HG02970 (cell line): ENCODE data around the gene SLC22A15.

Experiments used
- ATAC-seq: cut with Tn5 transposase; IDR thresholded peaks from one replicate; pipeline ENCODE4 v1.9.1; 2021; ENCODE audit warnings: mild to moderate bottlenecking, moderate library complexity, moderate number of reproducible peaks; ENCODE audit not compliant: unreplicated experiment, low FRiP score

Gene SLC22A15

DNA sequence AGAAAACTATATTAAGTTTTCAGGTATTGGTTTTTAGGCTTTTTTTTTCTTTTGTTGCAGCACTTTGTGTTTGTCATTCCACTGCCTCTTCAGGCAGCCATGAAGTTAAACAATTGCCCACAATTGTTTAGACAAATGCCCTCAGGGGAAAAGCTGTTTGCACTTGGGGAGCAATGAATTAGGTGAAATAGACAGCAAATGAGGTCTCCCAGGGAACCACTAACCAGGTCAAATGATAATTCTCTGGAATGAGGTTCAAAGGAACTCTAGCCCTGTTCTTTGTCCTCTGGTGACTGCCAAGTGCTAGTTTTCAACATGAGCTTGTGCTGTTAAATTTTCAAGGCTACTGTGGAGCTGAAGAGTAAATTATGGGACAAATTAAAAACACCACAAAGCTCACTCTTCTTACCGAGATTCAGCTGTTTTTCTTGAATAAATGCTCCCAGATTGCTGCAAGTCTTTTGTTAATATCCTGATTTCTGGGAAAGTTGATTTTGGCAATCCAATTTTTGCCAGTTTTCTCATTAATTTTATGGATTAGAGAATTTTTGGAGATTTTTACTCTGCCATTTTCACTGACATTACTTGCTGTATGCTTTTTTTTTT is 119.8 kb downstream of the SLC22A15 start:
- no peak for ATAC-seq

GRCh38 chr1:116097626-116098025 is 121.3 kb downstream of the SLC22A15 start:
- no peak for ATAC-seq

DNA sequence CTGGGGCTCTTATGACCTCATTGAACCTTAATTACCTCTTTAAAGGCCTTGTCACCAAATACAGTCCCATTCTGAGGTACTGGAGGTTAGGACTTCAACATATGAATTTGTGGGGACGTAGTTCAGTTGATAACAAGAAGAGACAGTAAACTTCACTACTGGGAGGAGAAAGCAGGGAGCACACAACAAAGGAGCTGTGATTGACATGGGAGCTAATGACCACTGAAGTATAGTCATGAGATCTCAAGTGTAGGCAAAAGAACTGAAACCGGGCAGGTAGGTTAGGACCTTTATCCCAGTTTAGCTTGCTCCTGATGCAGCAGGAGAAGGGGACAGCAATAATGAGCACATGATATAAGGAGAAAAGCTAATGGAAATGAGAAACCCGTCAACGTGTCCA is 123.1 kb downstream of the SLC22A15 start:
- ATAC-seq = no peak

- no peak for ATAC-seq
Observed at GRCh38 chr1:116099919-116100318, 123.6 kb downstream of the SLC22A15 start.

GRCh38 chr1:116104667-116105066 is 128.4 kb downstream of the SLC22A15 start:
- no peak for ATAC-seq

GRCh38 chr1:116105996-116106395 is 129.7 kb downstream of the SLC22A15 start:
- ATAC-seq = no peak

- no peak for ATAC-seq
Observed at GRCh38 chr1:116106646-116107045, 130.3 kb downstream of the SLC22A15 start.

GRCh38 chr1:116107371-116107770 is 131.1 kb downstream of the SLC22A15 start:
- ATAC-seq = no peak

- no peak for ATAC-seq
Observed at GRCh38 chr1:116110567-116111523, 134.5 kb downstream of the SLC22A15 start, which contains the start of gene MAB21L3. TSS of gene MAB21L3 (plus strand) at chr1:116111399. CDS start at chr1:116112616, 1,217 bp downstream.

DNA sequence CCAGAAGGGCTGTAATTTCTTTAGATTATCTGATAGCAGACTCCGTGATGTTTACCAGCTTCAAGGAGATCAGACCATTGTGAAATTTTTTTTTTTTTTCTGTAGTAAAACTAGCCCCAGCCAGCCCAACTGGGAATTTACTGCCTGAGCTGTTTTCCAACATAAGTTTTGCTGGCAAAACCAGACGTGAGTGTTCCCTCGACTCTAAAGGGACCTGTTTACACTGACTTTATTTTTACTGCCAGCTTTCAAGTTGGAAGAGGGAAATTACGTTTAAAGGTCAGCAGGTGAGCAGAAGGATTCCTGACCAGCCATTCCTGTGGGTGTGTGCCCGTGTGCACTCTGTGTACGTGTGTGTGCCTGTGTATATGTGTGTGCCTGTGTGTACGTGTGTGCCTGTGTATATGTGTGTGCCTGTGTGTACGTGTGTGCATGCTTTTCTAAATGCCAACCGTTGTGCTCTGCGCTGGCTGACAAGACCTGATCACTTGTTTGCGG is 135.3 kb downstream of the SLC22A15 start:
- no peak for ATAC-seq

- ATAC-seq = no peak
Observed at GRCh38 chr1:116112388-116113140, 136.3 kb downstream of the SLC22A15 start.

DNA sequence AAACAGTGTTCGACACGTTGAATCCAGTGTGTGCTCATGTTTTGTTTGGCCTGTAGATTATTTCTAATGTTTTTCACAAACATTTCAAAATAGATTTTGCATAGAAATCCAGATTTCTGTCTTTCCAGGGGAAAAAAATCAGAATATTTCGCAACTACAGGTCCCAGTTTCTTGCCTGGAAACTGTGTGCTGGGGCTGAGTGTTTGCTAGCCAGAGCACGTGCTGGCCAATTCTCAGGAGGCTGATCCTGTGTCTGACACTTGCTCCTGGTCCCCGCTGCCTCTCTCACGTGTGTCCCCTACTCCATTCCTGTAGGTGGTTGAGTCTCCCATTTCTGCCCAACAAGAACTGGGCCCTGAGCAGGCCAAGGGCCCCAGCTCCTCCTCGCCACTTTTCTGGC is 137.3 kb downstream of the SLC22A15 start:
- no peak for ATAC-seq

GRCh38 chr1:116115476-116116439 is 139.4 kb downstream of the SLC22A15 start:
- ATAC-seq = no peak

DNA sequence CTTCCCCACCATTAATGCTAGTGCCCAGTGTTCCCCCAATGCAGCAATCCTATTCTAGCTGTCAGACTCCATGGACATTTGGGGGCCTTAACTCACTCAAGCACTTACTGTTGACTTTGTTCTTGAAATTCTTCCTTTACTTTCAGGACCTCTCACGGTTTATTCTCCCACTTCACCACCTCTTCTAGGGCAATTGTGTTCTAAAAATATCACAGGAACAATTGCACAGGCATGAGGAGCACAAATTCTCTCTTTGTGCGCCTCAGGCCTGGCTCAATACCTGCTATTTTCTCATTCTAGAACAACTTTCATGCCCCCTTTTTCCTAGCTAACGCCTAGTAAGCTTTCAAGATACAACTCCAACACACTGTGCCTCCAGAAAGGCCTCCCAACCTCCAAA is 142.2 kb downstream of the SLC22A15 start:
- ATAC-seq = no peak
